Stimulated activated CD8-positive, alpha-beta memory T cell treated with anti-CD3 and anti-CD28 coated beads, Interleukin-15, amount 100 ng/mL, for 24 hours (primary cell): ENCODE data around the gene ZBTB7B.

Source experiments
- DNase-seq: peaks from one replicate; pipeline ENCODE4 v3.0.0-alpha.2; 2020; ENCODE audit warnings: low read depth

Gene ZBTB7B

DNA sequence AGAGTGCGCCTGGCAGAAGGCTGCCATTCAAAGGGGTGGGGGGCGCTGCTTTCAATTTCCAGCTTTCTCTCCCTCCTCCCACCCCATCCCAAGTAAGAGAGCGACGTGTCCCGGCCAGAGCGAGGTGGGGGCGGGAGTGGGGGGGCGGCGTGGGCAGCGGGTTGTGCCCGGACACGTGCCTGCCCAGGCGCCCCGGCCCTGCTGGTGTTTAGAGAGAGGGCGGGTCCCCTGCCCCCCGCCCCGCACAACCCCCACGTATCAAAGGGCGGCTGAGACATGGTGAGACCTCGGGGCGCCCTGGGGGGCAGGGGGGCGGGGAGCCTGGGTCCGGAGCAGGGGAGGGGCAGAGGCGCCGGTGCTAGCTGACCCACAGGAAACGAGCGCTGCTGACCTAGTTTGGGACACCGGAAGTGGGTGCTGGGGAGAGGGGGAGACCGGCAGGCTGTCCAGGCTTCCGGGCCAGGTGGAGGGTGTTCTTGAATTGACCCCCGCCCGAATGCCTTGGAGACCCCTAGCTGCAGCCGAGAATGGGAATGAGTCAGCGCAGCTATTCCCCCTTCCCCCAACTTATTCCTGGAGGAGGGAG is 1.3 kb downstream of the ZBTB7B start:
- no peak for DNase-seq

DNA sequence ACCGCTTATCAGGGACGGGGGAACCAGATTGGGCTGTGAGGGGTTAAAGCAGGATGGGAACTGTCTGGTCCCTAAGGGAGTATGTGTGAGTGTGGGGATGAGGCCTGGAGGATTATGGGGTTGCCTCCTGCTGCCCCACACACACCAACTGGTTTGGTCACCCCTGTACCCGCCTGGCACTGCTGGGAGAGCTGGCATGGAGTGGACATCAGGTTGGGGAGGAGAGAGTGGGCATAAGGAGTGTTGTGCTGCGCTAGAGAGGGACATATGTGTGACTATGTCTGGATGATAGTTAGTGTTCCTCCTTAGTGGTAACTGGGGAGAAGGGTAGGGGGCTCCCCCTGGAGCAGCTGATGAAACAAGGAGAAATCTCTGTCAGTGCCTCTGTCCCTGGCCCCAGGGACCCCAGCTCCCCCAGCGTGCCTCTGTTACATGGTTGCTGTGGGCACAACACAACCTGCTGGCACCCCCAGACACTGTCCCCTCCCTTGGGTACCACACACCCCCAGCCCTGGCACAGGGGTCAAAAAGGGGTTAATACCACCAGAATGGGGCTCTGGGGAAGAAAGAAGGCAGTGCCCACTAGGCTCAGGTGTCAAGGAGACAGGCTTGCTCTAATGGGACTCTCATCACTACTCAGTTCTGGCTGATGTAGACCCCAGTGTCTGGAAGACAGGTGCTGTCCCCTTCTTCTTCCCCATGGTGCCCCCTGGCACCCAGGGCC is 1.9 kb downstream of the ZBTB7B start:
- no peak for DNase-seq

DNA sequence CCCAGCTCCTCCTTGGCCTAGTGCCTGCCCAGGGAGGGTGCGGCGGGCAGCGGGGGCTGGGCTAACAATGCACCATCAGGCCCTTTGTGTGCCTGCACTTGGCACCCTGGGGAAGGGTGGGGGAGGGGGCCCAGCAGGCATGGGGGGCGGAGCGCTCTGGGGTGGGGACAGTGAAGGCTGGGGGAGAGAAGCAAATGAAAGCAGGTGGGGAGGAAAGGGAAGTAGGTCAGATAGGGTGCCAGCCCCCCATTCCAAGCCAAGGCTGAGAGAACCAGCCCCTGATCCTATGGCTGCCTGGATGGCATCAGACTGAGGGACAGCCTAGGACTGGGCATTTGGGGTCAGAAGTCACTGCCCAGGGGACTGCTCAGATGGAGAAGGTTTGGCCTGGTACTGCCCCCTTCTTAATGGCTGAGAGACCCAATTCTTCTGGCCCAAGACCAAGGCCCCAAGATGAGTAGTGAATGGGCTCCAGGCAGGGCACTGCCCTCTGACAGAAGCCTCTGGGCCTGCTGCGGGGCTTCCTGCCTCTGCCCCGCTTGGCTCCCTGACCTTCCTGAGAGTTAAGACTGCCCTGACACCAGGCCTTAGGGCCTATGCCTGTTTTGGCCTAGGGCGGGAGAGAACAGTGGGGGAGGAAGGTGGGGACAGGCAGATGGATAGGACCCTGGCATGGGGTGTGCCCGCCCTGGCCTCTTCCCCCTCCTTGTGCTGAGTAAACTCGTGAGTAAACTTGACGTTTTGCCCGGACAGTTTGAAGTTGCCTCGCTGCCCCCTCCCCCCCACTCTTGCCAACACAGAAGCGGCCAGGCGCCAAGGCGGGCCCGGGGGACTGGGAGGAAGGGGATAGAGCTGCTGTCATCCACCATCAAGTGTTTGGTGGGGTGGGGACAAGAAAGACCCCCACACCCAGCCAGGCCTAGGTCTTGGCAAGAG is 2.7 kb downstream of the ZBTB7B start:
- no peak for DNase-seq

DNA sequence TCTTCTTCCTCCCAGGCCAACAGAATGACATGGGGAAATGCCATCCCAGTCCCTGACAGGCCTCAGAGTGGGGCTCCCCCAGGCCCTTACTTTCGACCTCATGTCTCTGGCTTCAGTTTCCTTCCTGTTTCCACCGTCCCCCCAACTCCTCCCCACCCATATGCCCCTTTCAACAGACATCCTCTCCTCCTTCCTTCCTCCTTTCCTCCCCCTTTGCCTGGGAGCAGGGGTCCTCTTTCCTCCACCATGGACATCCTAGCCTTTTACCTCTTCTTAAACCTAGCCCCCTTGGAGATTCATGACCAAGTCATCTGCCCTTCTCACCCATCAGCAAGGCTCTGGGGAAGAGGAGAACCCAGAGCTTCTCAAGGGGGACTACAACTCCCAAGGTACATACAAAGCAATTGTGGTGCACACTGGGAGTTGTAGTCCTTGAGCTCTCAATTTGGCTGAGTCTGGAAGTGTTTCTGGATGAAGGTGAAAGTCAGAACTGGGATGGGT is 4.0 kb downstream of the ZBTB7B start:
- no peak for DNase-seq

DNA sequence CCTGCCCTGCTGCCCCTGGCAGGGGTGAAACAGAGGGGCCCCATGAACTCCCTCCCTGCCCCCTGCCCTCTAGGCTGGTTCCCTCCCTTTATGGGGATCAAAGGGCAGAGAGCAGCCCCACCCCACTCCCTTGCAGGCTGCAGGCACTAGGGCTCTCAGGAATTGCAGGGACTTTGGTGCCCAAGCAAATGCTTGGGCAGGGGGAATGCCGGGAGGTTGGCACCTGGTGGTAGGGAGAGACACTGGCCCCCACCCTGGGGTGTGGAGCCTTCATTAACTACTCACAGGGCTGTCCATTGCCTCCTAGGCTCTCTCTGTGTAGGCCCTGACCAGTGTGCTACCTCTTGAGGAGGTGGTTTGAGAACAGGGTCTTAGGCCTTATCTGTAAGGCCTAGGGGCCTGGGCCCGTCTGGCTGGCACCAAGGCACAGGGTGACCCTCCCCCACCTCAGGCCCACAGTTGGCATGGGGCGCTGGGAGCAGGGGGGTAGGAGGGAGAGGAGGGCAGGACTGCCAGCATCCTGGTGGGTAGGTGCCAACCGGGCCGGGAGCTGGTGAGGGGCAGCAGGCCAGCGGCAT is 4.7 kb downstream of the ZBTB7B start:
- no peak for DNase-seq

DNA sequence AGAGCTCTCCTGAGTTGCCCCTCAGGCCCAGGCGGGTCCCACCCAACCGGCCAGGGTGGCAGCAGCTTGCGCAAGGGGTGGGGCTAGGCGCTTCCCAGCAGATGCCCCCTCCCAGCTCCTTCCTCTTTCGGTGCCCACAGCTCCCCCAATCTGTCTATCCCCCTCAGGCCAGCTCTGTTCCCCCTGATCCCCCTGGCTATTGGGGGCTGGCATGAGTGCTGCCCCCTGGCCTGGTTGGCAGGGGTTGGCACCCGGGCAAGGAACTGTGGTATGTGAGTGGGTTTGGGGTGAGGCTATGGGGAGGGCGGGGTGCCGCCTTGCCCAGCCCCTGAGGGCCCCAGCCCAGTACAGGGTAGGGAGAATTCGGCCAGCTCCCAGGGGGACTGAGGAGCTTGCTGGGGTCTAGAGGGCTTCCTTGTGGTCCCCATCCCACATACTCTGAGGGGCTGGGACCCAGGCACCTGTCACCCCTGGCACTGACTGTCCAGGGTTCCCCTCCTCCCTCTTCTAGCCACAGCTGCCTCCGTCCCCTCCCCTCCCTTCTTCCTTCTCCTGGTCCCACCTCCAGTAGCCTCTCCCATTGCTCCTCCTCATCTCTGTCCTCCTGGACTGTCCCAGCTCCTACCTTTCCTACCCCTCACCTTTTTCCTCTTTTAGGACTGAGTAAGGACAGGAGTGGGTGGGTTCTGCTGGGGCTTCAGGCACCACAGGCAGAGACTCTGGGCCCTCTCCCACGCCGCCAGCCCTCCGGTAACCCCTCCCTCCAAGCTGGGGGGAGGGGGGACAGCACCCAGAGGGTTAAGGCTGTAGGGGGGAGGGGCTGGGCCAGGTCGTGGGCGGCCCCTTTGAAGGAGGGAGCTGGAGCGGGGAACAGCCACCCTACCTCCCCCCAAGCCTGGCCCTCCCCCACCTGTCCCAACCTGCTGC is 5.7 kb downstream of the ZBTB7B start:
- DNase-seq = no peak

DNA sequence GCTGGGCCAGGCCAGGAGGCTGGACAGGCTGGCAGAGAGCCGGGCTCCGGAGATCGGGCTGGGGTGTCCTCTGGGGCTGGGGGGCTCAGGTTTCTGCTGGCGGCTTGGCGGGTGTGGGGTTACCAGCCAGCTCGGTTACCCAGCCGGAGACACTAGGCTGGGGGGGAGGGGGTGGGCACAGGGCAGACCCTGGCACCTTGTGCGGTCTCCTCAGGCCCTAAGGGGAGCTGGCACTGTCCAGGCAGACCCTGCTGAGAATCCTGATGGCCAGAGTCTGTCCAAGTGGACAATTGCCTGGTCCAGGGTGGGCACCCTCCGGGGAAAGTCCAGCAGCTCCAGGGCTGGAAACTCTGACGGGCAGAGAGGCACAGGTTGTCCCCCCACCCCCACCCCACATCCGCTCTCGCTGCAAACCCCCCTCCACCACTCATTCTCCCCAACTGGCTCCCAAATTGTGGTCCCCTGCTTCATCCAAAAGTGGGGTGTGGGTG is 6.7 kb downstream of the ZBTB7B start:
- no peak for DNase-seq

DNA sequence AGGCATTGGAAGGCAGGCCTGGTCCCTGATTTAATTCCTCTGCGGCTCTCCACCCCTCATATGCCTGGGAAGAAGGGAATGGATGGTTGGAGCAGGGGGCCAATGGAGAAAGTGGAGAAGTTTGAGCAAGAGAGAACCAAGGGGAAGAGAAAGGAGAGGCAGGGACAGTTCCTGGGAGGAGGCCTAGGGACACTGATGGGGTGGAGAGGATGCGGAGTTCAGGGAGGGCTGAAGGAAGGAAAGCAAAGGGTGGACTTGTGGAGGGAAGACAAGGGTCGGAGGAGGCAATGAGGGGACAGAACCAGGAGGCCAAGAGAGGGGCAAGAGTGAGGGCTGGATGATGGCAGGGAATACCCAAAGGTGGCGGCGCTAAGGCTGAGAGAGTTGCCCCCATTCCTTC is 7.1 kb downstream of the ZBTB7B start:
- no peak for DNase-seq

DNA sequence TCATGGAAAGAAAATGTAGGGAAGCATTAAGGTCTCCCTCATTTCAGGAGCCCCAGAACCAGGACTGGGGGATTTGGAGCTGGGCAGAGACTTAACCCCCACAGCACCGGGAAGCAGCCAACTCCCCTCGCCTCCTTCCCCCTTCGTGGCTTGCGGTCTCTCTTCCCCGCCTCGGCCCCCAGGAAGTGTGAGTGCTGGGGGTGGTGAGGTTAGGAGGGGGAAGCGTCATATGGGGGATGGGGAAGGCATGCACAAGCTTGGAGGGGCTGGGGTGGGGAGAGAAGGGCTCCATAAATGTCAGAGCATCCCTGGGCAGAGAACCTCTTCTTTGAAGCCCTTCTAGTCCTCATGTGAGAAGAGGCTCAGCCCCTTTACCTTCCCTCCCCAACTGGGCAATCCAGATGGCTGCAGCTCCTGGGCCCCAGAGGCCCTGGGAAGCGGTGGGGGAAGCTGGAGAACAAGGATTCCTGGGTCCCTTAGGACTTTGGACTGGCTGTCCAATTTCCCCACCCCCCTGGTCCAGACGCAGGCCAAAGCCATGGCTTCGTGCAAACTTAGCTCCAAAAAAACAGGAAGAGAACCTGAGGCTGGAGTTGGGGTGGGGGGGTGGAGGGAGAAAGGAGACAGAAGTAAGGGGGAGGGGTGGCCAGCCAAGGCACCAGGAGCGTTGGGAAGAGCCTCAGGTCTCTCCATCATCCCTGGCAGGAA is 7.8 kb downstream of the ZBTB7B start:
- no peak for DNase-seq

DNA sequence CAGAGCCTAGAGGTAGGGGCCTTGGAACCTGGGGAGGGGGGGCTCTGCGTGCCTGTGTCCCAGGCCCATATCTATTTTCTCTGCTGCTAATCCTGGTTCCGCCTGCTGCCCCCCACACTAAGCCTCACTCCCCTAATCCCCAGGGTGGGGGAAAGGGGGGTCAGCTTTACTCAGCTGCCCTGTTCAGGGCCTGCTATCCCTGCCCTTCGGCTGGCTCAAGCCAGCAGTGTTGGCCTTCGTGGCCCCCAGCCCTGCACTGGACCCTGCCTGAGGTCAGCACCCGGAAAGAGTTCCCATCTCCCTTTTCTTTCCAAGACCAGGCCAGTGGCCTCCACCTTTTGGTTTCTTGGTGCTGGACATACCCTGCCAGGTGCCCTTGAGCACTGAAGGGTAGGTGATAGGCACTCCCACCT is 8.4 kb downstream of the ZBTB7B start:
- no peak for DNase-seq

DNA sequence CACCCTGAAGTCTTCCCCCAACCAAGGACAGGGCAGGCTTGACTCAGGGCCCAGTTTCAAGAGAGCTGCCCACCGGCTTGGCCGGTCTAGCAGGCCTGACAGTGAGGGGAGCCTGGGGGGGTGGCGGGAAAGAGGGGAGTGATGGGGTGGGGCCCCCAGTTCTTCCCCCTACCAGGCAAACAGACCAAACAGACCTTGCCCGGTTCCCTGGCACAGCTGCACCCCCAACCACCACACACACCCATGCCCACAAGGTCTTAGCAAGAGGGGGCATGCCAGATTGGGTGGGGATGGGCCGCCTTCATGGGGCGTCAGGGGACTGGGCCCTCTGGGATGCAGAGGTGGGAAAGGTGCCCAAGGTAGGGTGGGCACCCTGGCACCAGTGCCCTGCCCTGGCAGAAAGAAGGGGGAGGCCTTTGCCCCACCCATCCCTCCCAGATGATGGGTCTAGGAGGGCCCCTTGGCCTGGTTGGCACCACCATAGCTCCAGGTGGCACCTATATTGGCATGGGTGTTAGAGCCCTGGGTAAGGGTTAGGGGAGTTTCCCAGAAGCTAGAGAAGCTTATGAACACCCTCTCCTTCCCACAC is 8.9 kb downstream of the ZBTB7B start:
- DNase-seq = no peak

DNA sequence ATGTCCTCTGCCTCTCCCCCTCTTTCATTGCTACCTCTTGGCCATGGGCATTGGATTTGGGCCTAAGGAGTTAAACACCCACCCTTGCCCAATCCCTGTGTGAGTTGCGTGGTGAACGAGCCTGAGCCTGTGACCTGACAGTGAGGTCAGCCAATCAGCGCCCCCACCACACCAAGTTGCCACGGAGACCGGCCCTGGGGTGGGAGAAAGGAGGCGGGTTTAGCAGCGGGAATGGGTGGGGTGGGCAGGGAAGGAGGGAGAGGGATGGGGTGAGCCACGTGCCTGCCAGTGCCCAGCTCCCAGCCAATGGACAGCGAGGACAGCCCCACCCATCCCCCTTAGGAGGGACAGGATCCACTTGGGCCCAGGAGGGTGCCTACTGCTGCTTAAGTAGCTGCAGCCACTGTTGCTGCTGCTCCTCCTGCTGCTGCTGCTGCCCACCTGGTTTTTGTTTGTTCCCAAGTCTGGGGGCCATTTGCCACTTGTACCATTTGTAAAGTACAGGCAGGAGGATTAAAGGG is 9.5 kb downstream of the ZBTB7B start:
- DNase-seq = no peak

DNA sequence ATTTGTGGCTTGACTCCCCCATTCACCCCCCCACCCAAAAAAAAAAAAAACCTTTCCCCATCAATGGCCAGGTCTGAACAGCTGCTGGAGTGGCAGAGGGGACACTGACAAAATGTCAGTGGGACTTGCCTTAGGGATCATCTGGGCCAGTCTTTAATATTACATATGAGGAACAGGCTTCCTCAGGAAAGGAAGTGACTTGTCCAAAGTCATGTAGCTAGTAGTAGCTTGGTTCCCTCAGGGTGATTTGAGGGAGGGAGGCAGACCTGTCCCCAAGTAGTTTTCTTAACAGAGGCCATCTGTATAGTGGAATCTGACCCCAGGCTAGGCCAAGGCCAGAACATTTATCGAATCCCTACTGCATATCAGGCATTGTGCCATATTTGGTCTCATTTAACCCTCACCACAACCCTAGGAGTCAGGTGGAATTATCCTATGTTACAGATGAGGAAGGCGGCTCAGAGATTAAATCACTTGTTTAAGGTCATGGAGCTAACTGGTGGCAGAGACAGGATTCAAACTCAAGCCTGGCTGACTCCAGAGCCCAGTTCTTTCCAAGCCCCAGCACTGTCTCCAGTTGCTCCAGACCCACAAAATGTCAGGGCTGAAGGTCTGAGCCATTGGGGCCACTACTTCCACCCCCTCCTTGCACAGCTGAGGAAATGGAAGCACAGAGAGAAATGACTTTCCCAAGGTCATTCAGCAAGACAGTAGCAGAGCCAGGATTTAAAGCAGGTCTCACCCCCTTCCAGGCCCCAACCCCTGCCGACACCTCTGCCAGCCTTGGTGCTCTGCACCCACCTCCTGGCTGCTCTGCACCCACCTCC is 10.4 kb downstream of the ZBTB7B start:
- DNase-seq = no peak

DNA sequence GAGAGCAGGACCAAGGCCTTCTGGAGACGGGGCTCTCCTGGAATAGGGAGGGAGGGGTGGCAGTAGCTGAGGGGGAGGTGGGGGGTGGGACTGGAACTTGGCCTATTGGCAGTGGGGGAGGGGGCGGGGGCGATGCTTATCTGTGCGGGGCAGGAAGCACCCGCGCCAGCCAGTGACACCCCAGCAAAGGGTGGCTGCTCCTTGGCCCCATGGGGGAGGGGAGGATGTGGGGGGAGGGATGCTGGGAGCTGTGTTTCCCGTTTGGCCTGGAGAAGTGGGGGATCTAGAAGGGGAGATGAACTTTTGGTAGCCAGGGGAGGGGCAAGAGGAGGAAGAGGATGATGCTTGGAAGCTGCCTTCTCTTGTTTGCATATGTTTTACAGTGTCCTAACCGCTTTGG is 11.0 kb downstream of the ZBTB7B start:
- no peak for DNase-seq

DNA sequence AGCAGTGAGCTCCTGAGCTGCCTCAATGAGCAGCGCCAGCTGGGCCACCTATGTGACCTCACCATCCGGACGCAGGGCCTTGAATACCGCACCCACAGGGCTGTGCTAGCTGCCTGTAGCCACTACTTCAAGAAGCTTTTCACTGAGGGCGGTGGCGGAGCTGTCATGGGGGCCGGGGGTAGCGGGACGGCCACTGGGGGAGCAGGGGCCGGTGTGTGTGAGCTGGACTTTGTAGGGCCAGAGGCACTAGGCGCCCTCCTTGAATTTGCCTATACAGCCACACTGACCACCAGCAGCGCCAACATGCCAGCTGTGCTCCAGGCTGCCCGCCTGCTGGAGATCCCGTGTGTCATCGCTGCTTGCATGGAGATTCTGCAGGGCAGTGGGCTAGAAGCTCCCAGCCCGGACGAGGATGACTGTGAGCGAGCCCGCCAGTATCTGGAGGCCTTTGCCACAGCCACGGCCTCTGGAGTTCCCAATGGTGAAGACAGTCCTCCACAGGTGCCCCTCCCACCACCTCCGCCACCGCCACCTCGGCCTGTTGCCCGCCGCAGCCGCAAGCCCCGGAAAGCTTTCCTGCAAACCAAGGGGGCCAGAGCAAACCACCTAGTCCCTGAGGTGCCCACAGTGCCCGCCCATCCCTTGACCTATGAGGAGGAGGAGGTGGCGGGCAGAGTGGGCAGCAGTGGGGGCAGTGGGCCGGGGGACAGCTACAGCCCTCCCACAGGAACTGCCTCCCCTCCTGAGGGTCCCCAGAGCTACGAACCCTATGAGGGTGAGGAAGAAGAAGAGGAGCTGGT is 12.3 kb downstream of the ZBTB7B start:
- no peak for DNase-seq

DNA sequence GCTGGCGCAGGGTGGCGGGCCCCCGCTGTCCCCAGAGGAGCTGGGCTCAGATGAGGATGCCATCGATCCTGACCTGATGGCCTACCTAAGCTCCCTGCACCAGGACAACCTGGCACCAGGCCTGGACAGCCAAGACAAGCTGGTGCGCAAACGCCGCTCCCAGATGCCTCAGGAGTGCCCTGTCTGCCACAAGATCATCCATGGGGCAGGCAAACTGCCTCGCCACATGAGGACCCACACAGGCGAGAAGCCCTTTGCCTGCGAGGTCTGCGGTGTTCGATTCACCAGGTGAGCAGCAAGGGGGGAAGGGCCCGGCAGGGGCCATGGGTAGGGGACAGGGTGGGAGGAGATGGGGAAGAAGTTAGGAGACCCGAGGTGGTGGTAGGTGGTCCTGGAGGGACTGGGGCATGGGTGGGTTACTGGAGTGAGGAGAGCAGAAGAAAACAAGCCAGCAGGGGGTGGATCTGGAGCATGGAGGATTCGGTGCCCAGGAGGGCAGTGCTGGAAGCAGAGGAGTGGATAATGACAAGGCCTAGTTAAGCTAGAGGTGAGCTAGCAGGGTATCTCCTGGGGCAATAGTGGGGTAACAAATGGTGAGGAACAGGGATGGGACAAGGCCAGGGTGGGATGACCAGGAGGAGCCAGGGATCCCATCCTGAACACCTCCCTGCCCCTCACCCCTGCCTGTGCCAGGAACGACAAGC is 13.1 kb downstream of the ZBTB7B start:
- DNase-seq = no peak

DNA sequence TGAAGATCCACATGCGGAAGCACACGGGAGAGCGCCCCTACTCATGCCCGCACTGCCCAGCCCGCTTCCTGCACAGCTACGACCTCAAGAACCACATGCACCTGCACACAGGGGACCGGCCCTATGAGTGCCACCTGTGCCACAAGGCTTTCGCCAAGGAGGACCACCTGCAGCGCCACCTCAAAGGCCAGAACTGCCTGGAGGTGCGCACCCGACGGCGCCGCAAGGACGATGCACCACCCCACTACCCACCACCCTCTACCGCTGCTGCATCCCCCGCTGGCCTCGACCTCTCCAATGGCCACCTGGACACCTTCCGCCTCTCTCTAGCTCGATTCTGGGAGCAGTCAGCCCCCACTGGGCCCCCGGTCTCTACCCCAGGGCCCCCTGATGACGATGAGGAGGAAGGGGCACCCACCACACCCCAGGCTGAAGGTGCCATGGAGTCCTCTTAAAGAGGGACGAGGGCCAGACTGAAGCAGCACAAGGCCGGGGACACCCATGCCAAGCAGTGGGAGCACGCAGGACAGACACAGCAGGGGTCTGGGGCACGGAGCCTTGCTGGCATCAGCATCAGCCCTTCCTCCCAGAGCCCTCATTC is 13.7 kb downstream of the ZBTB7B start:
- DNase-seq = no peak
